Activated T-helper 1 cell treated with Interleukin-2 at 50 U/mL for 16 hours (primary cell): Measurements from ENCODE around the gene CDRT4.

Experiments
- DNase-seq: peaks from one replicate; pipeline ENCODE4 v3.0.0-alpha.2; 2020; ENCODE audit warnings: low read depth

CDRT4 gene

GRCh38 chr17:15492791-15493692 lies 25.6 kb upstream of the CDRT4 start:
- no peak for DNase-seq

DNA sequence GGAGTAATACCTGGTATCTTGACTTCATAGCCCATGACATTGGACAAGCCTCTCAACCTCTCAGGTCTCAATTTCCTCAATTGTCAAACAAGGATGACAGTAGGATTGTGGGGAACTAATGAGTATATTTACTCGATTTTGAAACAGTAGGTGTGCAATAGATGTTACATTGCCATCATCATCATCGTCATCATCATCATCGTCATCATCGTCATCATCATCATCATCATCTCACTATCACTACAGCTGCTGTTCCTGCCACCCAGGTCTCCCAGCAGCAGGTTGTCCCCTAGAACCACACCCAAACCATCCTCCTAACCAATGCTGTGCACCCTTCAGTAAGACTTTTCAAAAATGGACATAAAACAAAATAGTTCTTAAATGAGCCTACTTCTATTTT lies 24.8 kb upstream of the CDRT4 start:
- no peak for DNase-seq

GRCh38 chr17:15490634-15491261 lies 23.3 kb upstream of the CDRT4 start:
- no peak for DNase-seq

GRCh38 chr17:15488557-15488956 lies 21.1 kb upstream of the CDRT4 start:
- DNase-seq: no peak

GRCh38 chr17:15485045-15485444 lies 17.6 kb upstream of the CDRT4 start:
- DNase-seq: no peak

- no peak for DNase-seq
These were observed 16.0 kb upstream of the CDRT4 start for GRCh38 chr17:15483431-15483830.

DNA sequence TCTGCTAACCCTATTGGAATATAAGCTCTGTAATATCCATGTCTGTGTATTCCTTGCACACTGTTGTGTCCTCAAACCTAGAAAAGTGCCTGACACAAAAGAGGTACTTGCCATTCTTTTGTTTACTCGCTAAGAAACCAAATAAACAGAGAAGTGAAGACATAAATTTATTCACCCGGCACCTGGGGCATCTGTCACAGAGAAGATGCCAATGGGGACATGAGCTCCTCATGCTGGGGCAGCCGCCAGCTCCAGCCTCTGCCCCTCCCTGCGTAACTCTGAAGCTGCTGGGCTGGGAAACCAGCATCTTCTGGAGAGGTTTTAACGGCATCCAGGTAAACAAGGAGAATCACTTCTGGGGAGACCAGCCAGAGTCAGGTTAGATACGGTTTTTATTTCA lies 15.1 kb upstream of the CDRT4 start:
- no peak for DNase-seq

GRCh38 chr17:15481481-15481880 lies 14.1 kb upstream of the CDRT4 start:
- DNase-seq: no peak

- DNase-seq: no peak
These were observed 12.8 kb upstream of the CDRT4 start for GRCh38 chr17:15480204-15480603.

DNA sequence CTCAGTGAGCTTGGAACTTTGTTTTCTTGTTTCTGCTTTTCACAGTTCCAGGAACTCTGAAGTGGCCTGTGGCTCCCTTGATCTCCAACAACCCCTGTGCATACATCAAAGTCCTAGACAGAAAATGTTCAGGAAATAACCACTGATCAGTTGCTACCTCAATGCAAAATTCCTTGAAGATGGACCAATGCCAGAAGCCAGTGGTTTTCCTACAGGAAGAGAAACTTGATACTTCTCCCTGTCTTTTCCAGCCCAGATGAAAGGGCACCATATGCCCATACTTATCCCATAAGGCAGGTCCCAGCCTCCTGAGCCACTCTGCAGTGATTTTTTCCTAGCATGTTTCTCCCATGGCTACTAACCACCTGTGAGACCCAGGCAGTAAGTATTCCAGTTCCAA lies 12.3 kb upstream of the CDRT4 start:
- no peak for DNase-seq

- no peak for DNase-seq
These were observed 11.4 kb upstream of the CDRT4 start for GRCh38 chr17:15478845-15479244.

DNA sequence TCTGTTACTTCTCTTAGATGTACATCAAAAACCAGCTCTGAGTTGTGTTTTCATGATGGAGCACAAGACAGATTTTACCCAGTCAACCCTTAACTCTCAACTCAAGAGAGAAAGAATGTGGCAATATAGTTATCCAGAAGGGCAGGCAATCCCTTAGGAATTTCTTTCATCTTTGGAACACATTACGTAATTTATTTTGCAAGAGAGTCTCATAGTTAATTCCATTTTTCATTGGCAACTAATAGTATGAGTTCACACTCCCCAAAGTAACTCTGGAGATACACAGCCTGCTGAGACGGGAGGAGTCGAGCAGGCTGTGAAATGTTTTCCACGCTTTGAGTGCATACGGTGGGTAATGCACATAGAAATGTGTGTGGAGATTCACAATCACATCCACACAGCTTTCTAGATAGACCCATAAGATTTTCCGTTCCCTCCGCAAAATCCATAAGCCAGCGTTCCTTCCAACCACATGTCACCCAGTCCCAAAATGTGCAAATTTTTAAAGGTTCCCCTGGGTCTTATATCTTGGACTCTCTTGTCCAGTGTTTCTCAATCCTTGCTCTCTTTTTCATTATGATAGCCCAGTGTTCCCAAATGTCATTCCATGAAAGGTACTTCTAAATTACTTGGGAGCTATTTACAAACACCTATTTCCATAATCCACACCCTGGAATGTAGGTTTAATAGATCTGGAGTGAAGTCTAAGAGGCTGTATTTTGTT lies 8.4 kb upstream of the CDRT4 start:
- no peak for DNase-seq

GRCh38 chr17:15472891-15473290 lies 5.5 kb upstream of the CDRT4 start:
- no peak for DNase-seq

DNA sequence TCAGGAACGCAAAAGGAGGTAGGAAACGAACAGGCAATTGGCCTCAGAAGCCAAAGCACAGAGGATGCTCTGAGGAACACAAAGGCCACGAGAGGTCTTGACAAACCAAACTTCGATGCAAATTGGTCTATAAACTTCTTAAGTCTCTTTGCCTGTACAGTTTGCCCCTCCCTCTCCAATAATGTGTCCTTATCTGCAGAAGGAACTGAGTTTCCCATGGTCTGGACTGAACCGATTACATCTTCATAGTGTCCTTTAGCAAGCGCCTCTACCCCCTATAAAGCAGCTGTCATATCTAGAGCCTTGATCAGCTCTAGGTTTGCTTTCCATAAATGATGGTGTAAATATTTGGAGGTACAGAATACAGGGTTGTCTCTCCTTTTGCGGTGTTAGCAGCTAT lies 3.1 kb upstream of the CDRT4 start:
- DNase-seq: no peak

- DNase-seq: no peak
These were observed 1.8 kb upstream of the CDRT4 start for GRCh38 chr17:15469260-15469659.

- no peak for DNase-seq
These were observed 705 bp upstream of the CDRT4 start for GRCh38 chr17:15468126-15468525.

GRCh38 chr17:15466131-15466530 lies 1.3 kb downstream of the CDRT4 start:
- no peak for DNase-seq

DNA sequence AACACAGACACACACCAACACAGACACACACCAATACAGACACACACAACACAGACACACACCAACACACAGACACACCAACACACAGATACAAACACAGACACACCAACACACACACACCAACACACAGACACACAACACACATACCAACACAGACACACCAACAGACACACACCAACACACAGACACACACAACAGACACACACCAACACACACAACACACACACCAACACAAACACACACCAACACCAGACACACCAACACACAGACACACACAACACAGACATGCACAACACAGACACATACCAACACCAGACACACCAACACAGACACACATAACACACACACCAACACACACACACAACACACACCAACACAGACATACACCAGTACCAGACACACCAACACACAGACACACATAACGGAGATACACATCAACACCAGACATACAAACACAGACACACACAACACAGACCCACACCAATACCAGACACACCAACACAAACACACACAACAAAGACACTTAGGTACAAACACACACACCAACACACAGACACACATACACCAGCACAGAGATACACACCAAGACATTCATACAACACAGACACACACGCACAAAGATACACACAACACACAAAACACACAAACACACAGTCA lies 2.2 kb downstream of the CDRT4 start:
- no peak for DNase-seq

DNA sequence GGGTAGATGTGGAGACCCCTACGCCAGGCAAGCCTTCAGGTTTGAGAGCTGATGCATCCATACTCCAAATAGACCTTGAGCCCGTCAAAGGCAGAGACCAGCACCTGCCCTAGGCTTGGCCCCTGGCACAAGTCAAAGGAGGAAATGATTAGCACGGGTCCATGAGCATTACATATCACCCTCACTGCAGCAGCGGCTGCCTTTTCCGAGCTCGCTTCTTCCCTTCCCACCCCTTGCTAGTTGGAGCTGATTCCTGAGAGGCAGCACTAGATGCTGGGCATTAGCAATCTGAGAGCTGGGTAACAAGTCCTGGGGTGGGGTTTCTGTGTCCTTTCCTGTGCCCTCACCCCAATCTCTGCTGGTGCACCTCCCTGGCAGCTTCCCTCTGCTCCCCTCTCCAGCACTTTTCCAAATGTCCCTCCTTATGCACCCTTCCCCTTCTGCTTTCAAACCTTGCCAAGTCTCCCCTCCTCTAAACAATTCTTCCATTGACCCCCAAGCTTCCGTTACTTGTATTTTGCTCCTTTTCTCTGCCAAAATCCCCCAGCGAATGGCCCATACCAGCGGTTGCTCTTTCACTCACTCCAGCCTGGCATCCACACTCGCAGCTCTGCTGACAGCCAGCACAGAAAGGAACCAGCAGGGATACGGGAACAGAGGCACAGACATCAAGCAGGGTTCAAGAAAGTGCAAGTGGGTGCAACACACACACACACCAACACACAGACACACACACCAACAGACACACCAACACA lies 3.0 kb downstream of the CDRT4 start:
- no peak for DNase-seq

GRCh38 chr17:15462976-15463772 lies 4.2 kb downstream of the CDRT4 start:
- DNase-seq: no peak

- no peak for DNase-seq
These were observed 9.7 kb downstream of the CDRT4 start for GRCh38 chr17:15457723-15458094.
